GM12874 (cell line): ENCODE data around the gene FAT1.

Experiments used
- TF ChIP-seq, protein P1 (sequence below): IDR thresholded peaks from 2 replicates; pipeline ENCODE4 v1.5.1; 2011; ENCODE audit warnings: low read depth, mild to moderate bottlenecking, control low read depth, low read length, moderate library complexity; ENCODE audit not compliant: insufficient read depth

The FAT1 gene

DNA sequence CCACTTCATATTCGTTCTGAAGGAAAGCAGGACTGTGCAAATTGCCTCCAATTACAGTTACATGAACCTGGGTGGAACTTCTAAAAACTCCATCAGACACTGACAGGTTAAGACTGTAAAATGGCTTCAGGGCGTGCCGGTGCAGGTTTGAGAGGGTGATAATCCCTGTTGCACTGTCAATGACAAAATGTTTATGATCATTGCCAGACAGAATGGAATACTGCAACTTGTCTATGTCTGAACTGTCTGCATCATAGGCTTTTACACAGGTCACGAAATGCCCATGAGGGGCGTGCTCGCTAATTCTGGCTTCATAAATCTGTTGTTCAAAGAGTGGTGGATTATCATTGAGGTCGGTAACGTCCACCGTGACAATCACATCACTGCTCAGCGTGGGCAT is 104.6 kb downstream of the FAT1 start:
- TF ChIP-seq, protein P1, sequence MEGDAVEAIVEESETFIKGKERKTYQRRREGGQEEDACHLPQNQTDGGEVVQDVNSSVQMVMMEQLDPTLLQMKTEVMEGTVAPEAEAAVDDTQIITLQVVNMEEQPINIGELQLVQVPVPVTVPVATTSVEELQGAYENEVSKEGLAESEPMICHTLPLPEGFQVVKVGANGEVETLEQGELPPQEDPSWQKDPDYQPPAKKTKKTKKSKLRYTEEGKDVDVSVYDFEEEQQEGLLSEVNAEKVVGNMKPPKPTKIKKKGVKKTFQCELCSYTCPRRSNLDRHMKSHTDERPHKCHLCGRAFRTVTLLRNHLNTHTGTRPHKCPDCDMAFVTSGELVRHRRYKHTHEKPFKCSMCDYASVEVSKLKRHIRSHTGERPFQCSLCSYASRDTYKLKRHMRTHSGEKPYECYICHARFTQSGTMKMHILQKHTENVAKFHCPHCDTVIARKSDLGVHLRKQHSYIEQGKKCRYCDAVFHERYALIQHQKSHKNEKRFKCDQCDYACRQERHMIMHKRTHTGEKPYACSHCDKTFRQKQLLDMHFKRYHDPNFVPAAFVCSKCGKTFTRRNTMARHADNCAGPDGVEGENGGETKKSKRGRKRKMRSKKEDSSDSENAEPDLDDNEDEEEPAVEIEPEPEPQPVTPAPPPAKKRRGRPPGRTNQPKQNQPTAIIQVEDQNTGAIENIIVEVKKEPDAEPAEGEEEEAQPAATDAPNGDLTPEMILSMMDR = no peak

DNA sequence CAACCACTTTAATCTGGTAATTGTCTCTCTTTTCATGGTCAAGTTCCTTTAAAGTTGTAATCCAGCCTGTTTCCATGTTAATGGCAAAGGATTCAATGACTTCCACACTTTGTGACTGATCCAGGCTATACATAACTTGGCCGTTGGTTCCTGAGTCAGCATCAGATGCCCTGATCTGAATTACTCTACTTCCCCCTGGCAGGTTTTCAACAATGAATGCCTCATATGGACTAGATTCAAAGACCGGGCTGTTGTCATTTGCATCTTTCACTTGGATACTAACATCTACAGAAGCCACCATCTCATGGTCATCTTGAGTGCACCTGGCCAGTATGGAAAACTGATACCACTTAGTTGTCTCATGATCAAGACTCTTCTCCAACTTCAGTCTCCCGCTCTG is 105.7 kb downstream of the FAT1 start:
- TF ChIP-seq, protein P1 = no peak

DNA sequence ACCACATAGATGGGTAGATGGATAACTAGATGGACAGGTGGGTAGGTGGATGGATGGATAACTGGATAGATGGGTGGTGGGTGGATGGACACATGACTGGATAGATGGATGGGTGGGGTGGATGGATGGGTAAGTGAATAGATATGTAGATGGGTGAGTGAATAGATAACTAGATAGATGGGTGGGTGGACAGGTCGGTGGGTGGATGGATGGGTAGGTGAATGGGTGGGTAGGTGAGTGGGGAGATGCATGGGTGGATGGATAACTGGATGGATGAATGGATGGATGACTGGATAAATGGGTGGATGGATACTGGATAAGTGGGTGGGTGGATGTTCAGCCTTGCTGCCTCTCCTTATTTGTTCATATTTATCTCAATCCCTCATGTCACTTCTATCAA is 116.2 kb downstream of the FAT1 start:
- TF ChIP-seq, protein P1 = no peak

DNA sequence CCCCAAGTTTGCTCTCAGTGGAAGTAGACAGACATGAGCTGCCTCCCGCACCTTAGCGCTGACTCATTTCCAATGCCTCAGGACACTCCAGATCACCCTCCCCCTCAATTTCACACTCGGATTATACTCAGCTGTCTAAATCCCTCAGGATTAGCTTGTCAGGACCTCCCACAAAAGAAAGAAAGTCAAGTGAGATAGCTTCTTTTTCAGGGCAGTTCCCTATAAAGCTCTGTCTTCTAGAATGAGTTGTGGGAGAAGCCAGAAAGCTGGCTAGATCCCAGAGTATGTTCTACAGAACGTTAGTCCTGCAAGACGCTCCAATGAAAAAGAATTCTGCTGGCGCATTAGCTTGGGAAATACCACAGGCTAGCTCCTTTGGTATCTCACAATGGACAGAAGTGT is 117.1 kb downstream of the FAT1 start:
- TF ChIP-seq, protein P1 = no peak

DNA sequence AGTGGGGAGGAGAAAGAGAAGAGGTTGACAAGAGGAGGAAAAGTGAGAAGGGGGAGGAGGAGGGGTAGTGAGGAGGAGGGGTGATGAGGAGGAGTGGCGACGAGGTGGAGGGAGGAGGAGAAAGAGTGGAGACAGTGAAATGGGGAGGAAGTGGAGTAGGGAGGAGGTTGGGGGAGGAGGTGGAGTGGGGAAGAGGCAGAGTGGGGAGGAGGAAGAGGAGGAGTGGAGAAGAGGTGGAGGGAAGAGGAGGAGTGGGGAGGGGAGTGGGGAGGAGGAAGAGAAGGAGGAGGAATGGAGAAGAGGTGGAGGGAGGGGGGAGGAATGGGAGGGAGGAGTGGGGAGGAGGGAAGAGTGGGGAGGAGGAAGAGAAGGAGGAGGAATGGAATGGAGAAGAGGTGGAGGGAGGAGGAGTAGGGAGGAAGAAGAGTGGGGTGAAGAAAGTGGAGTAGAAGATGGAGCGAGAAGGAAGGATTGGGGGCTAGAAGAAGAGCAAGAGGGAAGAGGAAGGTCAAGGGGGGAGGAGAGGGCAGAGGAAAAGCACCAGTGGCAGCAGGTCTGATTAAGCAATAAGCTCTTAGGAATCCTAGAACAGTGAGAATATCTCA is 118.3 kb downstream of the FAT1 start:
- TF ChIP-seq, protein P1 = no peak

DNA sequence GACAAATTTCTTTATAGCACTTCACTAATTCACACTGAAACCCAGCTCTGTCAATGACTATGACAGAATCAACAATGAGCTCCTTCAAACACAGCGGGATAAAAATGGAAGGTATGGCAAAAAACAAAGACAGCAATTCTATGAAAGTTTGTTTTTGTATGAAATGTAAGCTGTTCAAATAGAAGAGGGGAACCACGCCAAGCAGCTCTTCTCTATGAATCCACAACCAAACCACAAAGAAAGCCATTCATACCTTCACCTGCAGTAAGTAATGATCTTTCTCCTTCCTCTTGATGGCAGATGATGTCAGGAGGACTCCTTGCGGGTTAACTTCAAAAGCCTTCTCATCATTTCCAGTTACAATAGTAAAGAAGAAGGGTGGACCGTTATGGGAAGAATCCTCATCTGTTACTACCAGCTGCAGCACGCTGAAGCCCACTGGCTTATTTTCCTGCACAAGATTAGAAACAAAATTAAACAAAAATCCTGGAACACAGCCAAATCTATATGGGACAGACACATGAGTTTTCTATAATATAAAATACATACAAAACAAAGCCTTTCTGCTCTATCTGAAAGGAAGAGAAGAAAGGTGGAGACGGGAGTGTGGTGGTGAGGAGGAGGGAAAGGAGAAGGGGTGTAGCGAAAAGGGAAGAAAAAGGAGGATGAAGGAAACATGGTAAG is 119.4 kb downstream of the FAT1 start:
- TF ChIP-seq, protein P1 = no peak

DNA sequence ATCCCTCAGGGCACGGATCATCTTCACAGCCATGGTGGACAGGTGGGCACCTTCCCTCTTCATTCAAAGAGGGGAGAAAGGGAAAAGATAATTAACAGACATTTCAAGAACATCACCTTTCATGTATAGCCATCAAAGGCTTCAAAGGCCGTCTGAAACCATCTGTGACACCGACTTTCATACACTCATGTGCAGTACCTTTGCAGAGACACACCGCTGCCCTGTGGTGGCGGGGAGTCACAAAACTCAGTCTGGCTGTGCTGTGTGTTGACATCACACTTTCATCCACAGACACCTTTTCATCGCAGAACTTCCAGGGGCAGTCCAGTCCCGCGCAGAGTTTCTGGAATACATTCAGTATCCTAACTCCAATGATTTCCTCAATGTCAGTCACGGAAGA is 120.7 kb downstream of the FAT1 start:
- TF ChIP-seq, protein P1 = no peak
